GM19351 (cell line): ENCODE data around the gene PHACTR1.

Experiments used
- ATAC-seq: cut with Tn5 transposase; IDR thresholded peaks from one replicate; pipeline ENCODE4 v1.9.1; 2021; ENCODE audit warnings: mild to moderate bottlenecking, moderate library complexity; ENCODE audit not compliant: unreplicated experiment

Gene PHACTR1

GRCh38 chr6:13178107-13178506 is 461.5 kb downstream of the PHACTR1 start:
- no peak for ATAC-seq

GRCh38 chr6:13180538-13180937 is 464.0 kb downstream of the PHACTR1 start:
- ATAC-seq, result no peak

GRCh38 chr6:13181393-13181792 is 464.8 kb downstream of the PHACTR1 start:
- no peak for ATAC-seq

- ATAC-seq, result no peak
Observed at GRCh38 chr6:13183415-13184088, 467.0 kb downstream of the PHACTR1 start.

- no peak for ATAC-seq
Observed at GRCh38 chr6:13184089-13184468, 467.5 kb downstream of the PHACTR1 start.

GRCh38 chr6:13184547-13184946 is 468.0 kb downstream of the PHACTR1 start:
- no peak for ATAC-seq

GRCh38 chr6:13186861-13187260 is 470.3 kb downstream of the PHACTR1 start:
- no peak for ATAC-seq

GRCh38 chr6:13187692-13188091 is 471.1 kb downstream of the PHACTR1 start:
- ATAC-seq, result no peak

GRCh38 chr6:13188306-13188705 is 471.7 kb downstream of the PHACTR1 start:
- ATAC-seq, result no peak

- no peak for ATAC-seq
Observed at GRCh38 chr6:13189710-13190109, 473.1 kb downstream of the PHACTR1 start.

- no peak for ATAC-seq
Observed at GRCh38 chr6:13190376-13190775, 473.8 kb downstream of the PHACTR1 start.

- ATAC-seq, result no peak
Observed at GRCh38 chr6:13191461-13191860, 474.9 kb downstream of the PHACTR1 start.

GRCh38 chr6:13194852-13195251 is 478.3 kb downstream of the PHACTR1 start:
- peak; percentile 60 for ATAC-seq

GRCh38 chr6:13195803-13196202 is 479.2 kb downstream of the PHACTR1 start:
- no peak for ATAC-seq

- no peak for ATAC-seq
Observed at GRCh38 chr6:13198168-13198567, 481.6 kb downstream of the PHACTR1 start.

GRCh38 chr6:13201336-13201735 is 484.8 kb downstream of the PHACTR1 start:
- no peak for ATAC-seq

- no peak for ATAC-seq
Observed at GRCh38 chr6:13203145-13203544, 486.6 kb downstream of the PHACTR1 start.

GRCh38 chr6:13205106-13205505 is 488.5 kb downstream of the PHACTR1 start:
- ATAC-seq, result no peak

- ATAC-seq, result no peak
Observed at GRCh38 chr6:13212096-13212495, 495.5 kb downstream of the PHACTR1 start.

- no peak for ATAC-seq
Observed at GRCh38 chr6:13212538-13212937, 496.0 kb downstream of the PHACTR1 start.

- ATAC-seq, result no peak
Observed at GRCh38 chr6:13215390-13215789, 498.8 kb downstream of the PHACTR1 start.

- peak; percentile 65 for ATAC-seq
Observed at GRCh38 chr6:13216236-13217014, 499.9 kb downstream of the PHACTR1 start.
